T-cell (primary cell): ENCODE measurements around the gene SIRT7. TPM values are rescaled to one million over a fixed set of nuclear protein-coding genes. Genes with fewer than 3 reads are reported as not detected.

ENCODE experiments used
- ATAC-seq, 4 experiments: fragments of 200-7000 bp in 3 of 4; fragments of 150-1000 bp in 1 of 4; cut with Tn5 transposase; replicated peaks in 1 of 4; 1 replicate in 3 of 4; 2 replicates in 1 of 4; pipeline ENCODE4 v1.10.0; 2021; ENCODE audit warnings: moderate library complexity in 3 of 4, mild to moderate bottlenecking in 2 of 4, moderate number of reproducible peaks in 1 of 4
- CTCF ChIA-PET, 2 donors: fragments of 300-600 bp; sonication (Branson Sonifier 250); formaldehyde crosslinking; loops; one replicate each; lab custom pipeline; 2022; ENCODE audit warnings: antibody characterized with exemption in 2 of 2; lab: Charles Lee
- POLR2A ChIA-PET, 2 donors: fragments of 300-600 bp; sonication (Branson Sonifier 250); formaldehyde crosslinking; loops; one replicate each; lab custom pipeline; 2022; ENCODE audit warnings: antibody characterized with exemption in 2 of 2; lab: Charles Lee
- DNase-seq, 35 experiments: peaks; one replicate each; pipeline versions ENCODE4 v3.0.0 to v3.0.0-alpha.2; 2013 to 2023
- H3K27ac ChIP-seq: one replicate; pipeline ENCODE4 v1.5.1; 2013; ENCODE audit warnings: low read length
- H3K27me3 ChIP-seq, 2 experiments: replicated peaks in 1 of 2; 1 replicate in 1 of 2; 2 replicates in 1 of 2; pipeline versions ENCODE4 v1.6.1 to v1.7.0; 2013; ENCODE audit warnings: low read length in 1 of 2, mixed read lengths in 1 of 2; ENCODE audit not compliant: control insufficient read depth in 2 of 2, insufficient read depth in 2 of 2; ENCODE audit errors: extremely low read depth in 1 of 2
- H3K36me3 ChIP-seq, 2 donors: 1 replicate in 1 of 2; 2 replicates in 1 of 2; pipeline versions ENCODE4 v1.6.1 to v1.7.0; 2013; ENCODE audit warnings: low read length in 1 of 2; ENCODE audit not compliant: control insufficient read depth in 2 of 2, insufficient read depth in 1 of 2; ENCODE audit errors: extremely low read depth in 1 of 2
- H3K4me1 ChIP-seq, 2 experiments: 1 replicate in 1 of 2; 2 replicates in 1 of 2; pipeline versions ENCODE4 v1.6.1 to v1.7.0; 2013; ENCODE audit warnings: low read length in 2 of 2, mixed read lengths in 1 of 2; ENCODE audit not compliant: insufficient read depth in 2 of 2, control insufficient read depth in 1 of 2; ENCODE audit errors: extremely low read depth in 1 of 2
- H3K4me3 ChIP-seq, 2 donors: 1 replicate in 1 of 2; 2 replicates in 1 of 2; pipeline versions ENCODE4 v1.5.1 to v1.7.0; 2013; ENCODE audit warnings: mild to moderate bottlenecking in 2 of 2, low read length in 1 of 2, moderate library complexity in 1 of 2; ENCODE audit not compliant: control insufficient read depth in 1 of 2; ENCODE audit errors: extremely low read depth in 1 of 2
- H3K9me3 ChIP-seq: 2 replicates; pipeline ENCODE4 v1.7.0; 2013
- H3K27ac Mint-ChIP-seq, 2 donors: one replicate each; pipeline ENCODE4 v1.8.0; 2020 to 2021; ENCODE audit warnings: mild to moderate bottlenecking in 2 of 2, mixed read lengths in 2 of 2
- H3K27me3 Mint-ChIP-seq, 2 donors: one replicate each; pipeline ENCODE4 v1.8.0; 2021 to 2022; ENCODE audit warnings: mixed read lengths in 2 of 2
- H3K36me3 Mint-ChIP-seq: one replicate; pipeline ENCODE4 v1.8.0; 2021; ENCODE audit warnings: mixed read lengths
- H3K4me1 Mint-ChIP-seq, 3 donors: one replicate each; pipeline ENCODE4 v1.8.0; 2020 to 2022; ENCODE audit warnings: mixed read lengths in 3 of 3, mild to moderate bottlenecking in 1 of 3
- H3K4me3 Mint-ChIP-seq, 3 donors: one replicate each; pipeline ENCODE4 v1.8.0; 2020 to 2022; ENCODE audit warnings: mild to moderate bottlenecking in 3 of 3, mixed read lengths in 3 of 3, moderate library complexity in 3 of 3
- H3K9me3 Mint-ChIP-seq, 3 donors: one replicate each; pipeline ENCODE4 v1.8.0; 2020 to 2022; ENCODE audit warnings: mixed read lengths in 3 of 3
- WGBS: methylation state at CpG from one replicate; pipeline ENCODE4 v1.1.5; 2013; ENCODE audit warnings: missing lambda C conversion rate; ENCODE audit not compliant: insufficient coverage; 5-methylcytosine and 5-hydroxymethylcytosine counted together
- total RNA-seq, 35 experiments: library from RNA in 6 of 35; stranded (reverse) in 6 of 35; fragments of 120-200 nt in 1 of 35; gene quantifications; one replicate each; pipeline versions ENCODE4 v1.2.1 to v1.2.4 and lab custom pipeline; 2013 to 2026

SIRT7 gene
- total RNA-seq, 5 donors from 2014 or later (not counting 1 experiment from before 2014, with no cell fraction given): 54.3 to 96.2 (median 77.4) TPM

GRCh38 chr17:81935709-81936084 is 17.7 kb upstream of the SIRT7 start:
- Histone ChIP-seq H3K36me3 (peaks cover 0 to 4% of the 10 kb centered on the region in 2 donors), H3K4me3 (no peak overlapping the region), H3K27me3 (peaks cover 0 to 54% of the 10 kb centered on the region in 2 experiments), H3K9me3 (no peaks in the 10 kb centered on the region), H3K4me1 (peaks cover 4 to 16% of the 10 kb centered on the region in 2 experiments), H3K27ac (no peak overlapping the region)
- Mint-ChIP-seq H3K9me3 (no peaks in the 10 kb centered on the region), H3K27me3 (peaks cover 0 to 15% of the 10 kb centered on the region in 2 donors), H3K4me3 (peak overlapping the region; percentile 25 to 77 (median 53)), H3K36me3 (no peaks in the 10 kb centered on the region), H3K4me1 (peaks cover 5 to 7% (median 6%) of the 10 kb centered on the region in 3 donors), H3K27ac (no peak overlapping the region)
- WGBS: 92% methylated on average over 6 of the region's 6 CpGs
- ATAC-seq: no peak
- no peak for DNase-seq
- ChIA-PET CTCF (no interaction called here), POLR2A (no interaction called here)

- Histone ChIP-seq H3K36me3 (peaks cover 0 to 4% of the 10 kb centered on the region in 2 donors), H3K4me1 (peaks cover 4 to 16% of the 10 kb centered on the region in 2 experiments), H3K27me3 (peaks cover 0 to 53% of the 10 kb centered on the region in 2 experiments), H3K27ac (no peak overlapping the region), H3K9me3 (no peaks in the 10 kb centered on the region), H3K4me3 (no peak overlapping the region)
- WGBS: 95% methylated on average over 31 of the region's 38 CpGs
- Mint-ChIP-seq H3K4me1 (peaks cover 5 to 7% (median 6%) of the 10 kb centered on the region in 3 donors), H3K27ac (no peak overlapping the region), H3K36me3 (no peaks in the 10 kb centered on the region), H3K9me3 (no peaks in the 10 kb centered on the region), H3K4me3 (peak overlapping the region in 2 of 3 donors; percentile 25 to 77), H3K27me3 (peaks cover 0 to 14% of the 10 kb centered on the region in 2 donors)
- ChIA-PET POLR2A (no interaction called here), CTCF (no interaction called here)
- ATAC-seq (no peak), DNase-seq (no peak)
Observed at GRCh38 chr17:81934850-81935708, 17.1 kb upstream of the SIRT7 start.

DNA sequence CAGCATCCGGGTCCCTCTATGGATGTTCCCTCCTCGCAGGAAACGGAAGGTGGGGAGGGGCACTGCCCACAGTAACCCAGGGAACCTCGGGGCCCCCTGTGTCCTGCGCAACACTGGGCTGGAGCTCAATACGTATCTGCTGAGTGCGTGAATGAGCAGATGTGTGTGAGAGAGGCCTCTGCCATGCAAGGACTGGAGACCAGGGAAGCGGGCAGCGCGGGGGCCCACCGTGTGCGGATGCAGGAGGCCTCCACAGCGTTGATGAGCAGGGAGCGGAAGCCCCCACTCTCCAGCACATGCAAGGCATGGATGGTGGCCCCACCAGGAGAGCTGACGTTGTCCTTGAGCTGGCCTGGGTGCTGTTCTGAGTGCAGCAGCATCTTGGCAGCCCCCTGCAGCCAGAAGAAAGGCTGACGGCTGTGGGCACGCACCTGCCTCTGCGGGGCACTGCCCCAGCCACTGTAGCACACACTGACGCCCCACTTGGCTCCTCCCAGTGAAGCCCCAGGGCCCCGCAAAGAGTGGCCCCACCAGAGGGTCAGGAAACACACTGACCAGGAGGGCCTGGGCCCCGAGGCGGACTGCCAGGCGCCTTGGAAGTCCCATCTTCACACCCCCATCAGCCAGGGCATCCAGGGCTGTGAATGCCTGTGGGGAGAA is 16.3 kb upstream of the SIRT7 start:
- no peak overlapping the region for H3K4me3 Mint-ChIP-seq
- peaks cover 4 to 16% of the 10 kb centered on the region in 2 experiments for H3K4me1 ChIP-seq
- POLR2A ChIA-PET: no interaction called here
- 94% methylated on average over 20 of the region's 23 CpGs for WGBS
- H3K27me3 Mint-ChIP-seq: peaks cover 0 to 20% of the 10 kb centered on the region in 2 donors
- no peak overlapping the region for H3K4me3 ChIP-seq
- H3K4me1 Mint-ChIP-seq: peaks cover 5 to 7% (median 6%) of the 10 kb centered on the region in 3 donors
- DNase-seq: no peak
- H3K36me3 Mint-ChIP-seq: no peaks in the 10 kb centered on the region
- H3K36me3 ChIP-seq: peaks cover 0 to 4% of the 10 kb centered on the region in 2 donors
- no peak overlapping the region for H3K27ac Mint-ChIP-seq
- no peak for ATAC-seq
- H3K27ac ChIP-seq: no peak overlapping the region
- no peaks in the 10 kb centered on the region for H3K9me3 Mint-ChIP-seq
- CTCF ChIA-PET: no interaction called here
- no peaks in the 10 kb centered on the region for H3K9me3 ChIP-seq
- peaks cover 0 to 53% of the 10 kb centered on the region in 2 experiments for H3K27me3 ChIP-seq

- Mint-ChIP-seq H3K9me3 (no peaks in the 10 kb centered on the region), H3K27me3 (peaks cover 0 to 25% of the 10 kb centered on the region in 2 donors), H3K36me3 (no peaks in the 10 kb centered on the region), H3K4me1 (peaks cover 5 to 11% (median 8%) of the 10 kb centered on the region in 3 donors), H3K27ac (no peak overlapping the region), H3K4me3 (no peak overlapping the region)
- ChIA-PET CTCF (no interaction called here), POLR2A (no interaction called here)
- no peak for ATAC-seq
- no peak for DNase-seq
- no peaks in the 10 kb centered on the region for H3K9me3 ChIP-seq
- no peak overlapping the region for H3K4me3 ChIP-seq
- peaks cover 4 to 26% of the 10 kb centered on the region in 2 experiments for H3K4me1 ChIP-seq
- H3K27me3 ChIP-seq: peaks cover 2 to 56% of the 10 kb centered on the region in 2 experiments
- WGBS: 64% methylated on average over 11 of the region's 14 CpGs
- H3K36me3 ChIP-seq: peaks cover 0 to 4% of the 10 kb centered on the region in 2 donors
- no peak overlapping the region for H3K27ac ChIP-seq
Observed at GRCh38 chr17:81933178-81933699, 15.3 kb upstream of the SIRT7 start.

DNA sequence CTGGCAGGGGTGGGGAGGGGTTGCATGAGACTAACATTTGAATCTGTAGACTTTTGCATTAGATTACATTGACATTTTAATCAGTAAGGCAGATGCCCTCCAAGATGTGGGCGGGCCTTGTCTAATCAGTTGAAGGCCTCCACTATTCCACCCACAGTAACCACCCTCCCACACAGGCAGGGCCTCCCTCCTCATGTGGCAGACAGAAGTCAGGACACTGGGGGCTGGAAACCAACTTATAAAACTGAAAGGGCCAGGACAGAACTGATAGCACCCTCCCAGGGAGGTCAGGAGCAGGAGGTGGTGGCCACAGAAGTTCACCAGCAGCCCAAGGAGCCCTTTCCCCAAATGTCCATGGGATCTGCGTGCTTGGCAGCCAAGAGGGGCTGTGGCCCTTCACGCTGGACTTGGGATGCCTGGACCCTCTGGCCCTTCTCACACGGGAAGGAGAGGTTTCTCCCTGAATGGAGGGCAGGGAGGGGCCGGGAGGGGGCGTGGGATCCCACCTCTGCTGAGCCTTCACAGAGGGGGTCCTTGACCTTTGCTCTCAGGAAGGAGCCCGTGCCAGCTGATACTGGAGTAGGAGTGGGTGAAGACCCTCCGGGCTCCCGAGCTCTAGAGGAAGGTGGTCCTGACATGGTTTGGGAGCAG is 14.5 kb upstream of the SIRT7 start:
- Histone ChIP-seq H3K4me3 (no peak overlapping the region), H3K27me3 (peaks cover 2 to 59% of the 10 kb centered on the region in 2 experiments), H3K9me3 (no peaks in the 10 kb centered on the region), H3K27ac (no peak overlapping the region), H3K4me1 (peaks cover 4 to 22% of the 10 kb centered on the region in 2 experiments), H3K36me3 (peaks cover 0 to 4% of the 10 kb centered on the region in 2 donors)
- 87% methylated on average over 8 of the region's 9 CpGs for WGBS
- H3K27ac Mint-ChIP-seq: no peak overlapping the region
- peaks cover 0 to 8% (median 6%) of the 10 kb centered on the region in 3 donors for H3K4me1 Mint-ChIP-seq
- H3K27me3 Mint-ChIP-seq: peaks cover 0 to 25% of the 10 kb centered on the region in 2 donors
- no peak overlapping the region for H3K4me3 Mint-ChIP-seq
- H3K36me3 Mint-ChIP-seq: no peaks in the 10 kb centered on the region
- ATAC-seq (no peak), DNase-seq (no peak)
- ChIA-PET POLR2A (no interaction called here), CTCF (no interaction called here)
- H3K9me3 Mint-ChIP-seq: no peaks in the 10 kb centered on the region
